Measurements from ENCODE around the gene SLC47A1.
"Not testable (repeated sequence)": the region's sequence is repeated elsewhere in the genome, so short reads cannot be mapped to it uniquely, and the experiment has no call there.

SLC47A1 gene

GRCh38 chr17:19533718-19534561 lies at the start of gene SLC47A1:
SLC47A1 (plus strand) TSS chr17:19533854; CDS start chr17:19533940, 86 bp downstream.
- peak; percentile 11 for DNase-seq

GRCh38 chr17:19485800-19486340 lies 47.8 kb upstream of the SLC47A1 start:
- DNase-seq, result no peak

DNA sequence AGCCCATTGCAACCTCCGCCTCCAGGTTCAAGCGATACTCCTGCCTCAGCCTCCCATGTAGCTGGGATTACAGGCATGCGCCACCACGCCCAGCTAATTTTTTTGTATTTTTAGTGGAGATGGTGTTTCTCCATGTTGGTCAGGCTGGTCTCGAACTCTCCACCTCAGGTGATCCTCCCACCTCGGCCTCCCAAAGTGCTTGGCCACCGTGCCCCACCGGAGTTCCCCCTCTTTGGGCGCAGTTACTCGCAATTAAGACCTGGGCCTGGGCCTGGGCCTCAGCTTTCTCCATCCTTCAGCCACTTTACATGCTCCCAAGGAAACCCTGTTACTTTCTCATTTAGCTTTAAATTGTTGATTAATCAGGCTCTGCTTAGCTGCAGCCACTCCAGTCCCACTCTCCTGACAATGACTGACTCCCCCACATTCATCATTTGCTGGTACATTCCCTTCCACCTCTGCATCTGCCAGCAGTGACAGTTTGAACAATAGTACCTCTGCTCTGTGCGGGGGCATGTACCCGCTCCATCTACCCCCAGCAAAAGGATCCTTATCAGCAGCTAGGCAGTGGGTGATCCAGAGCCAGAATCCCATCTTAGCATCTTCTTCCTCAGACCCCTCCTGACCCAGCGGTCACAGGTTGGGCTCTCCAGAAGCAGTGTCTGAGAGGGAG lies 47.2 kb upstream of the SLC47A1 start:
- no peak for DNase-seq

- DNase-seq, result no peak
Observed at GRCh38 chr17:19487024-19487600, 46.5 kb upstream of the SLC47A1 start.

- no peak for DNase-seq
Observed at GRCh38 chr17:19492141-19492540, 41.5 kb upstream of the SLC47A1 start.

DNA sequence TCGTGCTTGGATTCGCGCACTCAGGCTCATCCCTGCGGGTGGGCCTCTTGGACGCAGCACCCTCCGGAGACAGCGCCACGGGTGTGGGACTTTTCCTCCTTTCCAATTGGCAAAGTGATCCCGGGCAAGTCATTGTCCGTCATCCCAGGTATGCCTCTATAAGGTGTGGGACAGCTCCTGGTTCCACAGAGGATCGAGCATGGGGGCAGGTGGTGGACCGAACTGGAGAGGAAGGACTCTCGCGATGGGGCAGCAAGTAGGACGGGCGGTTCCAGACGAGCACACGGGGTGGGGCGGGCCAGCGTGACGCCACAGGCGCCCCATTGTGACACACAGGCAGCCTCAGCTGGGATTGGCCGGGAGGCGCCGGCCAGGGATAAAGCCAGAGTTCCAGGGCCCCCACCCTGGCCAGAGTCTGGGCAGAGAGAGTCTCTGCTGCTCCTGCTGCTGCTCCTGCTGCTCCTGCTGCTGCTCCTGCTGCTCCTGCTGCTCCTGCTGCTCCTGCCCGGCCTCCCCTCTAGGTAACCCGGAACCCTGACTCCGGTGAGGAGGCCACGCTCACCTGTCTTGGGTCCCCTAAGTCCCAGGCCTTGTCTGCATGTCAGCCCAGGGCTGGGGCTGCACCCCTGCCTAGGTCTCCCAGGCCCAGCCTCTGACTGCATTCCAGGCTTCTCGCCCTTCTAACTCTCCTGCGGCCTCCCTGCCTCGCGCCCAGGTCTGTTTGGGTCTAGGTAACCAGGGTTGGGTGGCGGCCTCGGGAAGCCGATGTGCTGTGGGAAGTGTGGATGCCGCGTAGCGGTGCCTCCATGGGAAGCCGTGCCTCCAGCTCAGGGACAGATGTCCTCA lies 38.5 kb upstream of the SLC47A1 start:
- DNase-seq, result no peak

- no peak for DNase-seq
Observed at GRCh38 chr17:19495828-19496528, 37.7 kb upstream of the SLC47A1 start.

GRCh38 chr17:19497624-19498023 lies 36.0 kb upstream of the SLC47A1 start:
- no peak for DNase-seq

DNA sequence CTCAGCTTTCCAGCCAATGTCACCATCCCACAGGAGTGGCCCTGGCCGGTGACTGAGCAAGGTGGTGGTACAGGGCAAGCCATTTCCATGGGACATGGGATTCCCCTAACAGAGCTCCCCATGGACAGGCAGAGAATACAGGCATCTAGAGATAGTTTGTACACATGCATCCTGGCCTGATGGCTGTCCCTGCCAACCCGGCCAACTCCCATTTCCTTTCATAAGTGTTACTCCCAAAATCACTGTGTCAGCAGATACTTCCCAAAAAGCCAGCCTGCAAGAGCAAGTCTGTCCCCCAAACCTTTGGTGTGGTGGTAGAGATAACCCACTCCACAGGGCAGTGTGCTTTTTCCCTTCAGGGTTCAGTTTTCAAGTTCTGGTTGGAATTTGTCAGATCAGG lies 32.4 kb upstream of the SLC47A1 start:
- DNase-seq, result no peak

- DNase-seq, result peak; percentile 72
Observed at GRCh38 chr17:19502517-19502916, 31.1 kb upstream of the SLC47A1 start.

- not testable (repeated sequence) for DNase-seq
Observed at GRCh38 chr17:19505561-19505960, 28.1 kb upstream of the SLC47A1 start.

DNA sequence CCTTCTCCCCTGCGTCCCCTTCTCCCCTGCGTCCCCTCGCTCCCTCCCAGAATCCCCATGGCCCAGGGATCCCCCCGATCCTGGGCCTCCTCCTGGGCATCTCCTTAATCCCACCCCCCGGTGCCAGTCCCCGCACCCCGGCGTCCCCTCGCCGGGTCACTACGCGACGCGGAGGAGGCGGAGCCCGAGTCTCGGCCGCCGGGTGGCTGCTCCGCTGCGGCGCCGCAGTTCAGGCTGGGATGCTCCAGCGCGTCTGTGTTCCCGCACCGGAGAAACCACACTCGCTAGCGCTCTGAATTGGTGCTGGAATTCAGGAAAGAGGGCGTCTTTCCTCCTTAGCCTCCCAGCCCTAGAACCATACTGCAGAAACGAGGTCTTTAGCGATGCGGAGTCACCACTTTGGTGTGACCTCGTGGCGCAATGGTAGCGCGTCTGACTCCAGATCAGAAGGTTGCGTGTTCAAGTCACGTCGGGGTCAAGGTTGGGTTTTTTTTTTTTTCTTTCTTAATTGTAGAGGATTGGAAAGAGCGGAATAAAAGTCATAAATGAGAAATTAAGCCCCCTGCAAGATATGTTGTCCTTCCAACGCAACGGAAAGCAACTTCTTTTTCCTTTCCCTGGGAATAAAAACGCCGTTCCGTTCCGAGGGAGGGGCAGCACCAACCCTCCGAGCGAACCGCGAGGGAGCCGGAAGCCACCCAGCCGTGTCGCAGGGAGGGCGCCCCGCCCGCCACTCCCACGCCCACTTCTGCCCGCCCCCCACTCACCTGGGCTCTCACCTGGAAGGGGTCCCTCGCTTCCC lies 25.7 kb upstream of the SLC47A1 start:
- peak; percentile 82 for DNase-seq

GRCh38 chr17:19508577-19508867 lies 25.1 kb upstream of the SLC47A1 start:
- DNase-seq, result no peak

- not testable (repeated sequence) for DNase-seq
Observed at GRCh38 chr17:19509281-19509852, 24.3 kb upstream of the SLC47A1 start.

GRCh38 chr17:19510903-19511302 lies 22.8 kb upstream of the SLC47A1 start:
- no peak for DNase-seq

DNA sequence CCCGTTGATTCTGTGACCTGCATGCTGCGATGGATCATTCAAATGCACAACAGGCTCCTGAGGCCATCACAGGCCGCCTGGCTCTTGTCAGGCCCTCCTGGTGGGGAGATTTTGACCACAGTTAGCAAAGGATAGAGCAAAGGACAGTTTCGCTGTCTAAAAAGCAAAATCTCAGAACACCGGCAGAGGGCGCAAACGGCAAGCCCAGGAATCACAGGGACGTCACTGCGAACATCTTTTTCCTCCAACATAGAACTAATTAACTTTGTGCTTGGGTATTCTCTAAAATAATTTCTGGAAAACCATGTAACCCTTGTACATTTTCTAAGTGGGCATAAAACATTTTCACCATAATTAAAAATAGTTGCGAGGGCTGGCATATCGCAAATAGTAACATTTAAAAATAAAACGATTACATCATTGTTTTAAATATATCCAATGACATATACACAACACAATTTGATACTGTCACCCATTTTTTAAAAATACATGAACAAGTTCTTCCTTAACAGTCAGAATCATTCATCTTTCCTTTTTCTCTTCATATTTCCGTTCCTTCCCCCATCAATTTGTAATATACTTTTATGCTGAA lies 19.7 kb upstream of the SLC47A1 start:
- peak; percentile 70 for DNase-seq

GRCh38 chr17:19517699-19518098 lies 16.0 kb upstream of the SLC47A1 start:
- DNase-seq, result no peak

DNA sequence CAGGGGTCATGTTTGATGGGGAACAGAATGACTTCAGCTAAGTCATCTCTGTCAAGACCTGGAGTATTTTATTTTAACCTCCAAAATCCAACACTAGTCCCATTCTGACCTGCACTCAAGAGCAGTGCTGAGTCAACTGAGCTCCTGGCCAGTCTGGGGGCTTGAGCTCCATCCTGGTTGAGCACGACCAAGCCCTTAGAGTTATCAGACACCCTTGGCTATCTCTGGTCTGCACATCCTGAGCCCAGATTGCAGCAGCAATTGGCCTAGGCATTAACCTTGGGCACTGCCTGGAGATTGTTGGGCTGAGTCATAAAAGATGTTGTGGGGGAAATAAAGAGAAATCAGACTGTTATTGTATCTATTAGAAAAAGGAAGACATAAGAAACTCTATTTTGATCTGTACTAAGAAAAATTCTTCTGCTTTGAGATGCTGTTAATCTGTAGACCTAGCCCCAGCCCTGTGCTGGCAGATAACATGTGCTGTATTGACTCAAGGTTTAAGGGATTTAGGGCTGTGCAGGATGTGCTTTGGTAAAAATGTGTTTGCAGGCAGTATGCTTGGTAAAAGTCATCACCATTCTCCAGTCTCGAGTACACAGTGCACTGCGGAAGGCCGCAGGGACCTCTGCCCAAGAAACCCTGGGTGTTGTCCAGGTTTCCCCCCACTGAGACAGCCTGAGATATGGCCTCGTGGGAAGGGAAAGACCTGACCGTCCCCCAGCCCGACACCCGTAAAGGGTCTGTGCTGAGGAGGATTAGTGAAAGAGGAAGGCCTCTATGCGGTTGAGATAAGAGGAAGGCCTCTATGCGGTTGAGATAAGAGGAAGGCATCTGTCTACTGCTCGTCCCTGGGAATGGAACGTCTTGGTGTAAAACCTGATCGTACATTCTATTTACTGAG lies 14.0 kb upstream of the SLC47A1 start:
- DNase-seq, result not testable (repeated sequence)

- DNase-seq, result no peak
Observed at GRCh38 chr17:19520641-19521040, 13.0 kb upstream of the SLC47A1 start.
